Measurements from ENCODE around the gene VOPP1.

- TF ChIP-seq EZH2 (IDR thresholded peaks at IDR 0.05; ENCODE audit: low read length, unreplicated experiment) (no peak), CTCF (conservative IDR thresholded peaks at IDR 0.05; ENCODE audit: low read depth, low read length) (no peak)
Measured at GRCh38 chr7:55571511-55572377, 558 bp downstream of the VOPP1 start.
